Effector CD4-positive, alpha-beta T cell (primary cell): ENCODE results near the gene UBR4.
A peak's percentile ranks its signal among the peaks of the same experiment; 100 is the strongest.
"Not testable (repeated sequence)": the region's sequence is repeated elsewhere in the genome, so short reads cannot be mapped to it uniquely, and the experiment has no call there.

Experiments used
- DNase-seq: peaks from one replicate; pipeline ENCODE4 v3.0.0-alpha.2; 2020

Gene UBR4

GRCh38 chr1:19220080-19220846 is 10.2 kb upstream of the UBR4 start:
- no peak for DNase-seq

- DNase-seq: no peak
Measured at GRCh38 chr1:19219451-19219850, 9.4 kb upstream of the UBR4 start.

GRCh38 chr1:19216585-19216984 is 6.5 kb upstream of the UBR4 start:
- not testable (repeated sequence) for DNase-seq

- DNase-seq: no peak
Measured at GRCh38 chr1:19213580-19213979, 3.5 kb upstream of the UBR4 start.

GRCh38 chr1:19212167-19212566 is 2.1 kb upstream of the UBR4 start:
- DNase-seq: no peak

- DNase-seq: no peak
Measured at GRCh38 chr1:19210772-19211549, 895 bp upstream of the UBR4 start.

- DNase-seq: peak; percentile 17
Measured at GRCh38 chr1:19209439-19209989, 552 bp downstream of the UBR4 start.

GRCh38 chr1:19208710-19209438 is 1.2 kb downstream of the UBR4 start:
- DNase-seq: no peak

- DNase-seq: no peak
Measured at GRCh38 chr1:19206947-19207346, 3.1 kb downstream of the UBR4 start.

GRCh38 chr1:19205845-19206244 is 4.2 kb downstream of the UBR4 start:
- DNase-seq: no peak

- no peak for DNase-seq
Measured at GRCh38 chr1:19205403-19205802, 4.7 kb downstream of the UBR4 start.

GRCh38 chr1:19204446-19205266 is 5.4 kb downstream of the UBR4 start:
- no peak for DNase-seq

GRCh38 chr1:19203440-19203839 is 6.6 kb downstream of the UBR4 start:
- DNase-seq: no peak

GRCh38 chr1:19202396-19202795 is 7.7 kb downstream of the UBR4 start:
- no peak for DNase-seq

GRCh38 chr1:19199969-19200604 is 10.0 kb downstream of the UBR4 start:
- no peak for DNase-seq

GRCh38 chr1:19199329-19199968 is 10.6 kb downstream of the UBR4 start:
- DNase-seq: no peak

GRCh38 chr1:19198820-19199219 is 11.2 kb downstream of the UBR4 start:
- no peak for DNase-seq

- DNase-seq: no peak
Measured at GRCh38 chr1:19197845-19198244, 12.2 kb downstream of the UBR4 start.

- no peak for DNase-seq
Measured at GRCh38 chr1:19196331-19196730, 13.7 kb downstream of the UBR4 start.

GRCh38 chr1:19193004-19193403 is 17.1 kb downstream of the UBR4 start:
- no peak for DNase-seq

- no peak for DNase-seq
Measured at GRCh38 chr1:19191811-19192210, 18.3 kb downstream of the UBR4 start.
